Mesenteric fat pad (tissue), 1 donor: Measurements from ENCODE around the gene AMD1. TPM values are rescaled to one million over a fixed set of nuclear protein-coding genes. Genes with fewer than 3 reads are reported as not detected.
"Not testable (repeated sequence)": the region's sequence is repeated elsewhere in the genome, so short reads cannot be mapped to it uniquely, and the experiment has no call there.

Source experiments
- DNase-seq: peaks from one replicate; pipeline ENCODE4 v3.0.0-alpha.2; 2020; ENCODE audit warnings: low spot score
- long read RNA-seq: library from polyadenylated mRNA; unstranded; transcript quantifications from one replicate; pipeline ENCODE4 v2.0.0, GENCODE V29; 2020
- total RNA-seq: library from RNA; stranded (reverse); fragmentation: NEBNext Ultra II Directional; extraction: Animal tissue kit (Norgen Biotek cat#: 25700); gene quantifications from one replicate; pipeline ENCODE4 v1.2.1, GENCODE V29; 2021
- donor health status: DM: yes; HTN: yes; CAD: no.

AMD1 gene
- total RNA-seq = 71.9 TPM
- long read RNA-seq, transcript AMD1-202 (8 exons, 1,605 nt) = minor isoform, 5 of 198 reads
- long read RNA-seq, transcript AMD1-204 (9 exons, 3,438 nt) = major isoform, 171 of 198 reads
- long read RNA-seq, partial matches to known transcripts = 2 of 198 reads
- long read RNA-seq, other reads (novel, unspliced or antisense) = 20 of 198 reads

DNA sequence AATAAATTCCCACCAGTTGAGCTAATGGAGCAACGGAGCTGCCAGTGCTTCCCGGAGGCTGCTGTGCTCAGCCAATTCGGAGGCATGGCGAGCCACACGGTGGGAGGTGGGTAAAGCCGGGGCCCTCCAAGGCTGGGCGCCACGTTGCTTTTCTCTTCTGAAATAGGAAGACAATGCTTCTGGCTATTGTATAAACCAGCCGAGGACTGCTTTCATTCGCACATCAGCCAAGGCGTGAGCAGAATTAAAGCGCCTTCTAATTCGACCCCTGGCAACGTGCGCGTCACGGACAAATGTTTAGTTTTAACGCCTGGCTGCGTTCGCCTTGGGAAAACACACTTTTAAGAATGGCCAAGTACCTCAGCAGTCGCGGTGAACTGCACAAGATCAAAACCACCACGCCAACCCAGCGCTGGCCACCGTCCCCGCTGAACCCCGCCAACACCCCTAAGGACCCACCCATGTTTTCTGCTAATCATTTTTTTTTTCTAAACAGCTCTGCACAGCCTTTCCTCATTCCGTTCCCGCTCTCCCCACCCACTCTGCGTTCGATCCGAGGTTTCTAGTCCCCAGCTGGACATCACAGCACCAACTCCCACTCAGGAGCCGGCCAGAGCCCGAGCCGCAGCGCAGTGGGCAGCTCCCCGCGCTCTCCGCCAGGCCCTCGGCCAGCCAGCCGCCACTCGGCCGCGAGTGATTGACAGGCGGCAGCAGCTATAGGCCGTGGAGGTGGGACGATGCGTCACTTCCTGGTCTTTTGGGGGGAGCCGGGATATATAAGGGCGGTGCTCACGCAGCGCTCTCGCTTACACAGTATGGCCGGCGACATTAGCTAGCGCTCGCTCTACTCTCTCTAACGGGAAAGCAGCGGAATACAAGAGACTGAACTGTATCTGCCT, at the start of gene AMD1:
Gene AMD1 (plus strand): TSS at position 805 of the 899 bp plus-strand sequence. CDS start 321 bp downstream, outside the sequence.
- peak; percentile 98 for DNase-seq

DNA sequence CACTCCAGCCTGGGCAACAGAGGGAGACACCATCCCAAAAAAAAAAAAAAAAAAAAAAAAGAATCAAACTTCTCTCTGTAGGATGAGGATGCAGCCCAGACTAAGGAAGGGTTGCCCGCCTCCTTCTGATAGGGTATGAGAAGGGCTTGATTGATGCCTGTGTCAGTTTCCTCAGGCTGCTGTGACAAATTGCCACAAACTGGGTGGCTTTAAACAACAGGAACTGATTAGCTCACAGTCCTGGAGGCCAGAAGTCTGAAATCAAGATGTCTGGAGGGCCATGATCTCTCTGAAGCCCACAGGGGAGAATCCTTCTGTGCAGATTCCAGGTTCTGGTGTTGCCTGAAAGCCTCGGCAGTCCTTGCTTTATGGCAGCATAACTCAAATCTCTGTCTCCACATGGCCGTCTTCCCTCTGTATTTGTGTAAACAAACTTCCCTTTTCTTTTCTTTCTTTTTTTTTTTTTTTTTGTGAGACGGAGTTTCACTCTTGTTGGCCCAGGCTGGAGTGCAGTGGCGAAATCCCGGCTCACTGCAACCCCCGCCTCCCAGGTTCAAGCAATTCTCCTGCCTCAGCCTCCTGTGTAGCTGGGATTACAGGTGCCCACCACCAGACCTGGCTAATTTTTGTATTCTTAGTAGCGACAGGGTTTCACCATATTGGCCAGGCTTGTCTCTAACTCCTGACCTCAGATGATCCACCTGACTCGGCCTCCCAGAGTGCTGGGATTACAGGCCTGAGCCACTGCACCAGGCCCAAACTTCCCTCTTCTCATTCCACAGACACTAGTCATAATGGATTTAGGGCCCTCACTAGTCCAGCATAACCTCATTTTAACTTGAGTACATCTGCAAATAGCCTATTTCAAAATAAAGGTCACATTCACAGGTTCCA, 48.1 kb upstream of the AMD1 start:
- no peak for DNase-seq

DNA sequence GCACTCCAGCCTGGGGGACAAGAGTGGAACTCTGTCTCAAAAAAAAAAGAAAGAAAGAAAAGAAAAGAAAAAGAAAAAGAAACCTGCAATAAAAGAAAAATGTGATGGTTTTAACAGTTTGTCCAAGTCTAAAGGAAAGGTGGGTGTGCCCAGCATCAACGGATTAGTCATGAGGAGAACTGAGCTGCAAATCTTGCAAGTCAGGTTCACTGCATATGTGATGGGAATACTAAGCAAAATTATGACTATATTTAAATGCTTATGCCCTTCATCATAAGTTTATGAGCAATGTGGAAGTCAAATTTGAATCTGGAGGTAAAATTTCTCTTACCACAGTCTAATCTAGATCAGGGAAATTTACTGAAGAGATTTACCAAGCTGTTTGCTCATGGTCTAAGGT, 46.2 kb upstream of the AMD1 start:
- DNase-seq = no peak

DNA sequence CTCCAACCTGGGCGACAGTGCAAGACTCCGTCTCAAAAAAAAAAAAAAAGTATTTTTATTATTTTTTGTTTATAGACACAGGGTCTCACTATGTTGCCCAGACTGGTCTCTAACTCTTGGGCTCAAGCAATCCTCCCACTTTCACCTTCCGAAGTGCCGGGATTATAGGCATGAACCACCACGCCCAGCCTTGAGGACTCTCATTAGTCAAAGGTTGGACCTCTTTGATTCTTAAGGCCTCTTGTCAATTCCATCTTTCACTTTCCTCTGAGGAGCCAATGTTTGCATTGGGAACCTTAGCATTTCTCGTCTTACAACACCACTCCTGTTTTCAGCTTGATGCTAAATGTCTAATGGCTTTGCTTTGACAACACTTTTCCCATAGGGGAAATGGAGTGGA, 43.2 kb upstream of the AMD1 start:
- no peak for DNase-seq

DNA sequence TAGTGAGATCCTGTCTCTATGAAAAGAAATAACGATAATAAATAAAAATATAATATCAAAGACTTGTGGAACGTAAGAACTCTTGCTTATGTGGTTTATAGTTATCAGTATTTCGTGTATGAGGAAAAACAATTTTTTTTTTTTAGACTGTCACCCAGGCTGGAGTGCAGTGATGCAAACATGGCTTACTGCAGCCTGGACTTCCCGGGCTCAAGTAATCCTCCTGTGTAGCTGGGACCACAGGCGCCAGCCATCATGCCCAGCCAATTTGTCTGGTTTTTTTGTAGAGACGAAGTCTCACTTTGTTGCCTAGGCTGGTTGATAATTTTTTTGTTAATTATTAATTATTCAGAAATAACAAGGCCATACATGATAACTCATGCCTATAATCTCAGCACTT, 40.8 kb upstream of the AMD1 start:
- DNase-seq = no peak

DNA sequence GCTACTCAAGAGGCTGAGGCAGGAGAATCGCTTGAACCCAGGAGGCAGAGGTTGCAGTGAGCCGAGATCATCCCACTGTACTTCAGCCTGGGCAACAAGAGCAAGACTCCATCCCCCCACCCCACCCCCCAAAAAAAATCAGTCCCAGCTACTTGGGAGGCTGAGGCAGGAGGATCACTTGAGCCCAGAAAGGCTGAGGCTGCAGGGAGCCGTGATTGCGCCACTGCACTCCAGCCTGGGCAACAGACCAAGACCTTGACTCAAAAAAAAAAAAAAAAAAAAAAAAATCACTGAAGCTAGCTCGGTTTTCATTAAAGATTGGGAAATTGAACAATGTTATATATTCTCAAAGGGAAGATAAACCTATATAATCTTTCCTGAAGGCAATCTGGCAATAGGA, 38.8 kb upstream of the AMD1 start:
- not testable (repeated sequence) for DNase-seq

DNA sequence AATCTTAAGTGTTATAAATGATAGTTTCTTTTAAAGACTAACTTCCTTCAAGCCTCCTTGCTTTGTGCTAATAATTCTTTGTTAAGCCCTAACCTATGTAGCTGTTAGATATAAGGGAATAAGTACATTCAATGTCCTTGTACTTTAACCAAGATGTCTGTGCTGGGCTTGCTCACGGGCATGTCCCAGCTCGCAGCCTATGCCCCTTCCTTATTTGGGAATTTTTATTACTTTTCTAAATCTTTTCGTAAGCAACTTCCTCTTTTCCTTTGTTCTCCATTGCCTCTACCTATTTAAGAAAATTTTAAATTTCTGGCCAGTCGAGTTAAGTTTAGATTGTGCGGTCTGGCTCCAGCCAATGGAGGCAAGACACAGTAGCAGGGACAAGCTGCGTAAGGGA, 33.3 kb upstream of the AMD1 start:
- no peak for DNase-seq

DNA sequence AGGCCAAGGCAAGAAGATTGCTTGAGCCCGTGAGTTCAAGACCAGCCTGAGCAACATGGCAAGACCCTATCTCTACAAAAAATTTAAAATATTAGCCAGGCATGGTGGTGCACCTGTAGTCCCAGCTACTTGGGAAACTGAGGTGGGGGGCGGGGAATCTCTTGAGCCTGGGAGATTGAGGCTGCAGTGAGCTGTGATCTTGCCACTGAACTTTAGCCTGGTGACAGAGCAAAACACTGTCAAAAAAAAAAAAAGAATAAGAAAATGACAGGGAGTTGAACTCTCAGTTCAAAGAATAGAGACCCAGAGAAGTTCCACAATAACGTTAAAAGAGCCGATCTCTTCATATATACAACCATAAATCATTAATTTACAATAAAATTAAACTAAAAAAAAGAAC, 24.8 kb upstream of the AMD1 start:
- no peak for DNase-seq

DNA sequence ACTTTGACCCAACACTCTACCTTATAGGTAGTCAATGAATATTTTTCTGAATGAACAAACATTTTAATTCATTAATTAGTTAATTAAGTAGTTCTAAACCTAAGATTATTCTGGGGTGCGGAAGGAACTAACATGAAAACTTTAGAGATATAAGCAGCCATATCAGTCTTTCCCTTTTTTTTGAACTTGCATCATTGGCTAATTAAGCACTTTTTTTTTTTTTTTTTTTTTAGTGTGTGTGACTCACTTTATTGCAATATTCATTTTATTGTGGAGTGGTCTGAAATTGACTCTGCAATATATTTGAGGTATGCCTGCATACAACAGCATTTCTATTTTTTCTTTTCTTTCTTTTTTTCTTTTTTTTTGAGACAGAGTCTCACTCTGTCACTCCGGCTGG, 21.8 kb upstream of the AMD1 start:
- no peak for DNase-seq

DNA sequence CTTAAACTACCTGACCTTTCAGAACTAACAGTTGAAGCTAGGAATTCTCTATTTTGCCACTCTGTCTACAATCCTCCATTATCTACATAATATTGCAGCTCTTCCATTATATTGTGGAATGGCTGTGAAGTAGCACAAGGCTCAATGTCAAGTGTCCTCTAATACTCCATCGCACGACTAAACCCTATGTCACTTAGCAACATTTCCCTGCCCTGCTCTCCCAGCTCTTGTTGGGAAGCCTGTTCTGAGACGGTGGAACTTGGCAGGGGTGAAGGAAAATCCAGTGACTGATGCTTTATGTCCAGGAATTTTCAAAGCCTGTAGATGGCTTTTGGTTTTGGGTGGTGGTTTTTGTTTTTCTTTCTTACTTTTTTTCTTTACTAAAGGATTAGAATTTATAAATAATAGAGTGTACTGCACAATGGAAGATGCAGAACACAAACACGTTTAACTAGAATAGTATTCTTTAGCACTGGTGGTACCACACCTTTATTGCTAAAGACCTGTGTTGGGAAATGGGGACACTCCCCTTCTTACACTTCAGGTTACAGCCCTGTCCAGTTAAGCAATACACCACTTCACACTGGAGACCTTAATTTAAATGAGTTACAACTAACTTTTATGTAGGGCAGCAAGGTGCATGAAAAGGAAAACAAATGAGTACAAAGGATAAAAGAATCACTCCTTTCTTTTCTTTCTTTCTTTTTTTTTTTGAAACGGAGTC, 20.7 kb upstream of the AMD1 start:
- DNase-seq = no peak

DNA sequence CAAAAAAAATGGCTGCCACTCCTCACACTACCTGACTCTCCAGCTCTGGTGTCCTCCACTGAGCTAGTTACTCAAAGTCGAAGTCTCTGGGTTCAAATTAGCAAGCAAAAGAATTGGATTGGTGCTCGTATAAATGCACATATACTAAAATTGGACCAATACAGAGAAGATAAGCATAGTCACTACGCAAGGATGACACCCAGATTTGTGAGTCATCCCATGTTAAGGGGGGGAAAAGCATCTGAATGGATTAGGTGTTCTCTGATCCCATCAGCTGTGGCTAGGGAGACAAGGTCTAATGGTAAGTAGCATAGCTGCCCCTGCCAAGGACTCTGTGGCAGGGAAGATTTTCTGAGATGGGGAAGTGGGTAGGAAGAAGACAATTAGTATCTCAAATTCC, 18.3 kb upstream of the AMD1 start:
- no peak for DNase-seq

DNA sequence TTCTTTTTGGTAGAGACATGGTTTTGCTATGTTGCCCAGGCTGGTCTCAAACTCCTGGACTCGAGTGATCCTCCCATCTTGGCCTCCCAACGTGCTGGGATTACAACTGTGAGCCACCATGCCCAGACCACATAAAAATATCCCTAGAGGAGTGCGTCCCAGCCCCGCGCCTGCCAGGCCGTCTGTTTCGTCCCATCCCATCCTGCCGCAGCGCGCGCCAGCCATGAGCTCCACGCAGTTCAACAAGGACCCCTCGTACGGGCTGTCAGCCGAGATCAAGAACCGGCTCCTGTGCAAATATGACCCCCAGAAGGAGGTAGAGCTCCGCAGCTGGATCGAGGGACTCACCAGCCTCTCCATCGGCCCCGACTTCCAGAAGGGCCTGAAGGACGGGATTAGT, 16.6 kb upstream of the AMD1 start:
- DNase-seq = no peak

DNA sequence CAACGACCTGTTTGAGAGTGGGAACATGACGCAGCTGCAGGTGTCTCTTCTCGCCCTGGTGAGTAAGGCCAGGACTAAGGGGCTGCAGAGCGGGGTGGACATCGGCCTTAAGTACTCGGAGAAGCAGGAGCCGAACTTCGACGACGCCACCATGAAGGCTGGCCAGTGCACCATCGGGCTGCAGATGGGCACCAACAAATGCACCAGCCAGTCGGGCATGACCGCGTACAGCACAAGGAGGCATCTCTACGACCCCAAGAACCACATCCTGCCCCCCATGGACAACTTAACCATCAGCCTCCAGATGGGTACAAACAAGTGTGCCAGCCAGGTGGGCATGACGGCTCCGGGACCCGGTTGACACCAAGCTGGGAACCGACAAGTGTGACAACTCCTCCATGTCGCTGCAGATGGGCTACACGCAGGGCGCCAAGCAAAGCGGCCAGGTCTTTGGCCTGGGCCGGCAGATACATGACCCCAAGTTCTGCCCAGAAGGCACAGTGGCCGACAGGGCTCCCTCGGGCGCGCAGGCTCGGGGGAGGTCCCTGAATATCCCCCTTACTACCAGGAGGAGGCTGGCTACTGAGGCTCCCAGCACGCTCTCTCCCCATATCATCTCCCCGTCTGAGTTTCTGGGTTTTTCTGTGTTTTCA, 15.9 kb upstream of the AMD1 start:
- DNase-seq = no peak

DNA sequence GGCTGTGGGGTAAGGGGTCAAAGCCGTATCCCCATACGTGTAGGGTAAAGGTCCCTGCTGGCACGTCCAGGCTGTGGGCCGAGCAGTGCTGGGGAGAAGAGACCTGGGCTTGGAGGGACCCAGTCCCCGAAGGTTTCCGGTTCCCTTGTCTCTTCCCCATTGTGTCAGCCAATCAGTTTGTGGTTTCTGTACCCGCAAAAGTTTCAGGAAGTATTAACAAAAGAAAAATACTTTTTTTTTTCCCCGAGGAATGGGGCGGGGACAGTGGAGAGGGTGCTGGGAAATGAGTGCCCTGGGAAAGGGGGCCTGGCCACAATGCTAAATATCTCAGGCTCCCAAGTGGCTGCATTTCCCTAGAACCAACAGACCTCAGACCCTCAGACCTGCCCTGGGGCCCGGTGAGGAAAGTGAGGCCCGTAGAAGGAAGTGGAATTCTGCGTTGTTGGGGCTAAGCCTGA, 15.2 kb upstream of the AMD1 start:
- no peak for DNase-seq

DNA sequence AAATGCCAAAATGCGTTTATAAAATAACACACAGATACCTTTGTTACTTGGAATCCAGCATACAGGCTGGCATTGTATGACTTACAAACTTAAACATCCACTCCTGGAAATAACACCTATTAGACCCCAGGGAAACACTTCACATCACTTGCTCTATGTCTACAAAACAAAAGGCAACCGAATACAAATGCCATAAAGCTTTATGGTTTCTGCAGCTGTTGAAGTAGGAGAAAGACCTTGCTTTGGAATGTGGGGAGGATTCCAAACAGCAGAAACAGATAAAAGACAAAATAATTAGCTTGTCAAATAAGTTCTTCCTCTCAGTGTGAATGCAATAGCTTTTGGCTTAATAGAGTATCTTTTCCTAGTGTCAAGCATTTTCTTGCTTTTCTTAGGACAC, 9.8 kb upstream of the AMD1 start:
- DNase-seq = no peak

DNA sequence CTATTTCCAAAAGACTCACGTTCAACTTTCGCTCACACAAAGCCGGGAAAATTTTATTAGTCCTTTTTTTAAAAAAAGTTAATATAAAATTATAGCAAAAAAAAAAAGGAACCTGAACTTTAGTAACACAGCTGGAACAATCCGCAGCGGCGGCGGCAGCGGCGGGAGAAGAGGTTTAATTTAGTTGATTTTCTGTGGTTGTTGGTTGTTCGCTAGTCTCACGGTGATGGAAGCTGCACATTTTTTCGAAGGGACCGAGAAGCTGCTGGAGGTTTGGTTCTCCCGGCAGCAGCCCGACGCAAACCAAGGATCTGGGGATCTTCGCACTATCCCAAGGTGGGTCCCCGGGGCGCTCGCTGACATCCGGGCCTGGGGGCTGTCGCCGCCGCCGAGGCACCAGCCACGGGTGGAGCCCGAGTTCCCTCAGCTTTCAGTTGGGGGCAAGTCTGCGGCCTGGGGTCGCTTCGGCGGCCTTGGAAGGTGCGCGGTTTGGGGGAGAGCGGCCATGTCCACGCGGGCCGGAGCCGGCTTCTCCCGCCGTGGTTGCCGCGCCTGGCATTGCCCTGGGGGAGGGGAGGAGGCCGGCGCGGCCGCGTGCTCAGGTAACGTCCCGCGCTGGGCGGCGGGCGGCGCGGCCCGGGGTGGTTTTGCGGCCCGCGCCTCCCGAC, 429 bp downstream of the AMD1 start:
- DNase-seq = no peak

DNA sequence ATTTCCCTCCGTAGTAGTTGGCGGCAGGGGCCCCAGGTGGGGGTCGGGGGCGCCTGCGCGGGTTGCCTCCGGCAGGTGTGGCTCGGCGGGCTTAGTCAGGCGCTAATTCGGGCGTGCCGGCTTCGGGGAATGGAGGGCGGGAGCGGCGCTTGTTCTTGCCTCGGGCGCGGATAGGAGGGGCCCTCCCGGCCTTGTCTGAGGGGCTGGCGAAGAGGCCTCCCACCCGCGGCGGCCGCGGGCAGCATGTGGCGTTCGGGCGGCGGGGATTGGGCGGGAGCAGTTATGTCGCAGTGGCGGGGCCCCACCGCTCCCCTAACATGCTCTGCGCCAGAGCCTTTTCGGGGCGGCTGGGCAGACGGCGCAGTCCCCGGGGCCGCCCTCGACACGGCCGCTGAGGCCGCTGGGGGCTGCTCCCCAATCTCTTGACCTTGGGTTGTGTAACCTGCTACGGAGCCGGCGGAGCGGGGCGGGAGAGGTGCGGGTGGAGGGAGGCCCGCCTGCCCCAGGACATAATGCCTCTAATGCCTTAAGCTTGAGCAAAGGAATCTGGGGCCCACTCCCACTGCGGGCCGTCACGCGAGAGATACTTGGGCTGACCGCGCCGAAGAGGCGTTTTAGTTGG, 1.1 kb downstream of the AMD1 start:
- peak; percentile 91 for DNase-seq

DNA sequence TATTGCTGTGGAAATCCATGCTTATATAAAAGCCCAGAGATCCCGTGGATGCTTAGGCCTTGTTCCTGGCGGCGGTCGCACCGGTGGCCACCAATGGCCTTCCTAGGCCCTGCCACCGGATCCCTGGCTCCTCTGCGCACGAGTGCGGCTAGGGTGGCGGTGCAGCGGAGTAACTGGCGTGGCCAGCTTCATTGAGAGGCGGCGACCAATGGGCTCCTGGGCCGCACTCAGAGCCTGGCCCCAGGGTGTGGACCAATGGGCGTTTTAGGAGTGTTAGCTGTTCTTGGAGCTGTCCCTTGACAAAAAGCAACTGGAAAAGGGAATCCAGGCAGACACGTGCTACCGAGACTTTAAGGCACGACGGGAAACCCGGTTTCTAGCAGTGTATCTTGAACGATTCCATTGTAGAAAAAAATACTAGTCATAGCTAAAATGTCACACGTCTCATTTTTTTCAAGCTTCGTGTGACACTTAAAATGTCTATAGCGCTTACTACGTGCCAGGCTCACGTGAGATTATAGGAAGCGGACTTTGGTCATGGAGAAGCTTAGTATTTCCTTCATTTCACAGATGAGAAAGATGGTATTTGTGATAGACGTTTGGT, 1.7 kb downstream of the AMD1 start:
- peak; percentile 95 for DNase-seq
